Nephron (organoid): ENCODE data around the gene UBE2F.
A peak's percentile ranks its signal among the peaks of the same experiment; 100 is the strongest.
"Not testable (repeated sequence)": the region's sequence is repeated elsewhere in the genome, so short reads cannot be mapped to it uniquely, and the experiment has no call there.

ENCODE experiments used
- H3K27ac Mint-ChIP-seq, 3 experiments: 2 replicates each; pipeline ENCODE4 v1.8.0; 2020; ENCODE audit warnings: mixed read lengths in 3 of 3, mild to moderate bottlenecking in 2 of 3, moderate library complexity in 1 of 3
- H3K27me3 Mint-ChIP-seq: 2 replicates; pipeline ENCODE4 v1.8.0; 2021; ENCODE audit warnings: low read depth, mild to moderate bottlenecking, moderate library complexity, mixed read lengths
- H3K36me3 Mint-ChIP-seq: 2 replicates; pipeline ENCODE4 v1.8.0; 2020; ENCODE audit warnings: low read depth, mixed read lengths
- H3K4me1 Mint-ChIP-seq: 2 replicates; pipeline ENCODE4 v1.8.0; 2020; ENCODE audit warnings: mixed read lengths
- H3K4me3 Mint-ChIP-seq, 3 experiments: 2 replicates each; pipeline ENCODE4 v1.8.0; 2020; ENCODE audit warnings: mild to moderate bottlenecking in 3 of 3, mixed read lengths in 3 of 3, moderate library complexity in 2 of 3
- H3K9me3 Mint-ChIP-seq: 2 replicates; pipeline ENCODE4 v1.8.0; 2020; ENCODE audit warnings: mixed read lengths
- TF ChIP-seq, protein P1 (sequence below), 3 experiments: fragments of 200-600 bp; sonication (generic); IDR thresholded peaks; one replicate each; pipeline ENCODE4 v1.5.0; 2021; ENCODE audit warnings: antibody characterized with exemption in 3 of 3; ENCODE audit not compliant: unreplicated experiment in 3 of 3

The UBE2F gene

DNA sequence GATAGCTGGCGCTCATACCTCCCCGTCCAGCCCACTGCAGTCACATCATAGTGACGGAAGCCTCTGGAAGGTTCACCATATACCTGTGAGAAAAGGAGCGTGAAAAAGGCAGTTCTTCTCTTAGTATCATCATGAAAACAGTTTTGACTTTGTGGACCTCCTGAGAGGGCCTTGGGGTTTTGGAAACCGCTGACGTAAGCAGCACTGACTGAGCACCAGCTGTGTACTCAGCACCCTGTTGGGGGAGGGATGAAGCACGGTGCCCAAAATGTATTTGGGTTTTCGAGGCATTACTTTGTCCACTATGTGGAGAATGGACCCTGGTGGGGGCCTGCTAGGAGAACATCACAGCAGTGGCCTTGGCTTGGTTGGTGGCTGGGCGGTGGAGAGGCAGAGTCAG lies 99.4 kb downstream of the UBE2F start:
- H3K4me3 Mint-ChIP-seq: no peak overlapping the region
- no peak overlapping the region for H3K27ac Mint-ChIP-seq
- TF ChIP-seq, protein P1, sequence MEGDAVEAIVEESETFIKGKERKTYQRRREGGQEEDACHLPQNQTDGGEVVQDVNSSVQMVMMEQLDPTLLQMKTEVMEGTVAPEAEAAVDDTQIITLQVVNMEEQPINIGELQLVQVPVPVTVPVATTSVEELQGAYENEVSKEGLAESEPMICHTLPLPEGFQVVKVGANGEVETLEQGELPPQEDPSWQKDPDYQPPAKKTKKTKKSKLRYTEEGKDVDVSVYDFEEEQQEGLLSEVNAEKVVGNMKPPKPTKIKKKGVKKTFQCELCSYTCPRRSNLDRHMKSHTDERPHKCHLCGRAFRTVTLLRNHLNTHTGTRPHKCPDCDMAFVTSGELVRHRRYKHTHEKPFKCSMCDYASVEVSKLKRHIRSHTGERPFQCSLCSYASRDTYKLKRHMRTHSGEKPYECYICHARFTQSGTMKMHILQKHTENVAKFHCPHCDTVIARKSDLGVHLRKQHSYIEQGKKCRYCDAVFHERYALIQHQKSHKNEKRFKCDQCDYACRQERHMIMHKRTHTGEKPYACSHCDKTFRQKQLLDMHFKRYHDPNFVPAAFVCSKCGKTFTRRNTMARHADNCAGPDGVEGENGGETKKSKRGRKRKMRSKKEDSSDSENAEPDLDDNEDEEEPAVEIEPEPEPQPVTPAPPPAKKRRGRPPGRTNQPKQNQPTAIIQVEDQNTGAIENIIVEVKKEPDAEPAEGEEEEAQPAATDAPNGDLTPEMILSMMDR (IDR thresholded peaks at IDR 0.05; ENCODE audit: unreplicated experiment in 3 of 3): no peak
- peaks cover 44% of the 10 kb centered on the region for H3K36me3 Mint-ChIP-seq
- H3K9me3 Mint-ChIP-seq: no peaks in the 10 kb centered on the region
- peaks cover 36% of the 10 kb centered on the region for H3K4me1 Mint-ChIP-seq
- peaks cover 4% of the 10 kb centered on the region for H3K27me3 Mint-ChIP-seq

DNA sequence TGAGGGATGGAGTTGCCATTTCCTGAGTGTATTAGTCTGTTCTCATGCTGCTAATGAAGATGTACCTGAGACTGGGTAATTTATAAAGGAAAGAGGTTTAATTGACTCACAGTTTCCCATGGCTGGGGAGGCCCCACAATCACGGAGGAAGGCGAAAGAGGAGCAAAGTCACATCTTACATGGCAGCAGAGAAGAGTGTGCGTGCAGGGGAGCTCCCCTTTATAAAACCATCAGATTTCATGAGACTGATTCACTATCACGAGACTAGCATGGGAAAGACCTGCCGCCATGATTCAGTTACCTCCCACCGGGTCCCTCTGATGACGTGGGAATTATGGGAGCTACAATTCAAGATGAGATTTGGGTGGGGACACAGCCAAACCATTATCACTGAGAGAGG lies 99.9 kb downstream of the UBE2F start:
- H3K4me3 Mint-ChIP-seq, H3K27me3 Mint-ChIP-seq, H3K9me3 Mint-ChIP-seq, H3K27ac Mint-ChIP-seq: not testable (repeated sequence)
- peaks cover 31% of the 10 kb centered on the region for H3K4me1 Mint-ChIP-seq
- H3K36me3 Mint-ChIP-seq: peaks cover 47% of the 10 kb centered on the region

DNA sequence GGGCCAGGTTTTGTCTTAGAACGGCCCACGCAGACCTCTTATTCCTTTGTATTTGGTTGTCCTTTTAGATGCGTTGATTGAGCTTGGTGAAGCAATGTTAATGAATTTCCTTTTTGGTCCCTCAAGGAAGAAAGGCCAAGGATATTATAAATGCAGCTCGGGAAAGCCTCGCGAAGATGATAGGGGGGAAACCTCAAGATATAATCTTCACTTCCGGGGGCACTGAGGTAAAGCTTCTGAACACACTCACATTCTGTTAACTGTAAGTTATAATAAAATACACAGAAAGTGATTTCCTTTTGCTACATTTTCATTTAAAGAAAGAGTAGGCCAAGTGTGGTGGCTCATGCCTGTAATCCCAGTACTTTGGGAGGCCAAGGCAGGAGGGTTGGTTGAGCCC lies 101.1 kb downstream of the UBE2F start:
- Mint-ChIP-seq H3K4me3 (no peak overlapping the region), H3K4me1 (peaks cover 22% of the 10 kb centered on the region), H3K27me3 (peaks cover 4% of the 10 kb centered on the region), H3K36me3 (peaks cover 60% of the 10 kb centered on the region), H3K27ac (no peak overlapping the region), H3K9me3 (peaks cover 5% of the 10 kb centered on the region)
- TF ChIP-seq, protein P1 (IDR thresholded peaks at IDR 0.05; ENCODE audit: unreplicated experiment in 3 of 3): no peak

DNA sequence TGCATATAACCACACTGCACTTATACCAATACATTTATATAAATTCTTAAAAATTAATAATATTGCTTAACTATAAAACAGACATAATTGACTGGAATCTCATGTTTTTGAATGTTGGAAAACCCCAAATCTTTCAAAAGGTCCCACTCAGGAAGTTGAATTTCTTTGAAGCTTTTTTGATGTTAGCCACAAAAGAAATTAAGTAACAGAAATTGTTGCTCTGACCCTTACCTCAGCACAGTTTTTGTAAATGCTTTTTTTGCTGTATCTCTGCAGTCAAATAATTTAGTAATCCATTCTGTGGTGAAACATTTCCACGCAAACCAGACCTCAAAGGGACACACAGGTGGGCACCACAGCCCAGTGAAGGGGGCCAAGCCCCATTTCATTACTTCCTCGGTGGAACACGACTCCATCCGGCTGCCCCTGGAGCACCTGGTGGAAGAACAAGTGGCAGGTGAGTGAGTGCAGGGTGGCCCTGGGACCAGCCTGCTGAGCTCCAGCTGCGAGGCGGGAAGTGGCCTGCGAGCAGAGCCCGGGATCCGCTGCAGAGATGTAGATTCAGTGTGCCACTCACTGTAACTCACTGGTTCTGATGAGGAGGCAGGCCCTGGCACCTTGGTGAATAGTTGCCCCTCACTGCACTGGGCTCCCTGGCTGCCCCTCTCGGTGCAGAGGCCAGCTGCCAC lies 102.4 kb downstream of the UBE2F start:
- Mint-ChIP-seq H3K9me3 (peaks cover 7% of the 10 kb centered on the region), H3K4me3 (no peak overlapping the region), H3K27ac (no peak overlapping the region), H3K4me1 (peaks cover 10% of the 10 kb centered on the region), H3K36me3 (peaks cover 69% of the 10 kb centered on the region), H3K27me3 (no peaks in the 10 kb centered on the region)
- TF ChIP-seq, protein P1 (IDR thresholded peaks at IDR 0.05; ENCODE audit: unreplicated experiment in 3 of 3): no peak

DNA sequence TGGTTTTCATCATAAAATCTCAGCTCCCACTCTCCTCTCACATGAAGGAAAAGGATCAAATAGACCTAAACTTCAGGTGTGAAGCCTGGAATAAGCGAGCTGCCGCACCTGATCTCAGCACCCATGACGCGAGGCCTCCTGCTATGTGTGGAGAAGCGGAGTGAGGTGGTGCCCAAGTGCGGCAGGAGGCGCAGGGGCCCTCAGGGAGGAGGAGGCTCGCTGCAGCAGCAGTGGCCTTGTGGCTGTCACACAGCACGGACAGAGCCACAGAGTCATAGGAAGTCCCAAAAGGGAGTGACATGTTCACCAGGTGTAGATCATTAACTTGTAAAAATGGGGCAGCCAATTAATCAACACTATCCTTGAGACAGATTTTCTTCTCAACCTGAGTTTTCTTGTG lies 103.1 kb downstream of the UBE2F start:
- TF ChIP-seq, protein P1 (IDR thresholded peaks at IDR 0.05; ENCODE audit: unreplicated experiment in 3 of 3): no peak
- H3K27ac Mint-ChIP-seq: peak overlapping the region in 1 of 3 experiments; percentile 72
- H3K27me3 Mint-ChIP-seq: no peaks in the 10 kb centered on the region
- H3K4me3 Mint-ChIP-seq: no peak overlapping the region
- H3K36me3 Mint-ChIP-seq: peaks cover 72% of the 10 kb centered on the region
- H3K9me3 Mint-ChIP-seq: peaks cover 10% of the 10 kb centered on the region
- H3K4me1 Mint-ChIP-seq: peaks cover 5% of the 10 kb centered on the region

DNA sequence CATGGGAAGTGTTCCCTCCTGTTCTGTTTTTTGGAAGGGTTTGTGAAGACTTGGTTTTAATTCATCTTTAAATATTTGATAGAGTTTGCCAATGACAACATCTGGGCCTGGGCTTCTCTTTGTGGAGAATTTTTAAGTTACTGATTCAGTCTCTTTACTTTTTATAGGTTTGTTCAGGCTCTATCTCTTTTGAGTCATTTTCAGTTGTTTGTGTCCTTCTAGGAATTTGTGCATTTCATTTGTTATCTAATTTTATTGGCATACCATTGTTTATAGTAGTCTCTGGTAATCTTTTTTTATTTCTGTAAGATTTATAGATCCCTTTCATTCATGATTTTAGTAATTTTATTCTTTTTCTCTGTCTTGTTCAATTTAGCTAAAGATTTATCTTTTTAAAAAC lies 108.6 kb downstream of the UBE2F start:
- no peak overlapping the region for H3K4me3 Mint-ChIP-seq
- no peaks in the 10 kb centered on the region for H3K4me1 Mint-ChIP-seq
- no peak overlapping the region for H3K27ac Mint-ChIP-seq
- no peaks in the 10 kb centered on the region for H3K27me3 Mint-ChIP-seq
- H3K36me3 Mint-ChIP-seq: peaks cover 87% of the 10 kb centered on the region
- H3K9me3 Mint-ChIP-seq: peaks cover 31% of the 10 kb centered on the region
- TF ChIP-seq, protein P1 (IDR thresholded peaks at IDR 0.05; ENCODE audit: unreplicated experiment in 3 of 3): no peak
